Stimulated activated naive CD4-positive, alpha-beta T cell (primary cell): ENCODE results near the gene SCAF11.

ENCODE experiments used
- DNase-seq, 6 experiments: peaks; one replicate each; lab custom pipeline; 2025; lab: John Stamatoyannopoulos, UW

SCAF11 gene

GRCh38 chr12:45978108-45978507 is 12.3 kb downstream of the SCAF11 start:
- DNase-seq, result no peak

GRCh38 chr12:45977620-45978019 is 12.8 kb downstream of the SCAF11 start:
- DNase-seq, result no peak

DNA sequence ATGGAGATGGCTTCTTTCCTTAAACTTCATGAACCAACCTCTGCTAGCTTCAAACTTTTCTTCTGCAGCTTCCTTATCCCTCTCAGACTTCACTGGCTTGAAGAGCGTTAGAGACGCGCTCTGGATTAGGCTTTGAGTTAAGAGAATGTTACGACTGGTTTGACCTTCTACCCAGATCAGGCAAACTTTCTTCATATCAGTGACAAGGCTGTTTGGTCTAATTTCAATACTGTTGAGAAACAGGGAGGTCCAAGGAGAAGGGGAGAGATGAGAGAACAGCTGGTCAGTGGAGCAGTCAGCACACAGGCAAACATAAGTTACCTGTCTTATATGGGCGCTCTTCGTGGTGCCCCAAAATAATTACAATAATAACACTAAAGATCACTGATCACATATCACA is 14.9 kb downstream of the SCAF11 start:
- no peak for DNase-seq

DNA sequence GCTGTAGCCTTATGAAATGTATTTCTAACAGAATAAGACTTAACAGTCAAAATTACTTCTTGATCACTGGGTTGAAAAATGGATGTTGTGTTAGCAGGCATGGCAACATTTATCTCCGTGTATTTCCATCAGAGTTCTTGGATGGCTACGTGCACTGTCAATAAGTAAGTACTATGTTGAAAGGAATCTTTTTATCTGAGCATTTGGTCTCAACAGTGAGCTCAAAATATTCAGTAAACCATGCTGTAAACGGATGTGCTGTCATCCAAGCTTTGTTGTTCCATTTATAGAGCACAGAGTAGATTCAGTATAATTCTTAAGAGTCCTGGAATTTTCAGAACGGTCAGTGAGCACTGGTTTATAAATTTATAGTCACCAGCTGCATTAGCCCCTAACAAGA is 15.5 kb downstream of the SCAF11 start:
- no peak for DNase-seq

GRCh38 chr12:45974171-45974719 is 16.1 kb downstream of the SCAF11 start:
- DNase-seq, result no peak

DNA sequence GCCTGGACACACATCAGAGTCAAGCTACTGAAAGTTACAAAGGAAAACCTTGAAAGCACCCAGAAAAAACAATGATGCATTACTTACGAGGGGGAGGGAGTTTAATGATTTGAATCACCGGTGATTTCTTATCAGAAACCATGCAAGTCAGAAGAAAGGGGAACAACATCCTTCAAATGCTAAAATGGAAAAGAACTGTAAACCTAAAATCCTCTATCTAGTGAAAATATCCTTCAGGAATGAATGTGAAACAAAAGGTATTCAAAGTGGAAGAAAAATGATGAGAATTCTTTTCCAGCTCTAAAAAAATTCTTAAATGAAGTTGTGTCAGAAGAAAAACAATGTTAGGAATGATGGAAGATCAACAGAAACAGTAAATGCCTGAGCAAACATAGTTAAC is 16.8 kb downstream of the SCAF11 start:
- DNase-seq, result no peak

- no peak for DNase-seq
Observed at GRCh38 chr12:45970391-45970790, 20.0 kb downstream of the SCAF11 start.

GRCh38 chr12:45969084-45969483 is 21.3 kb downstream of the SCAF11 start:
- DNase-seq, result no peak

DNA sequence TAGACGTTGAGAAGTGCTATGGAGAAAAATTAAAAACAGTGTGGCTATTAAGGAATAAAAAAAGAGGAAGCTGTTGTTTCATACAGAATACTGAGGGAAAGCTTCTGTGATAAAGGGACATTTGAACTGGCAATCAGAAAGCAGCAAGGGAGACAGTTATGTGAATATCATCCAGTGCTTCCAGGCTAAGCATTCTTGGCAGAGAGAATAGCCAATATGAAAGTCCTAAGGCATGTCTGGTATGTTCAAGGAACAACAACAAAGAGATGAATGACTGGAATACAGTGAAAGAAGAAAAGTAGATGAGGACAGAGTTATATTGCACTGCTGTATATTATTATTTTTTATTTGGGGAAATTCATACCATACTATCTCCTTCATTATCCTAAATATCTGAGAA is 23.9 kb downstream of the SCAF11 start:
- DNase-seq, result no peak

- no peak for DNase-seq
Observed at GRCh38 chr12:45962553-45963325, 27.6 kb downstream of the SCAF11 start.

GRCh38 chr12:45959728-45960127 is 30.6 kb downstream of the SCAF11 start:
- no peak for DNase-seq

DNA sequence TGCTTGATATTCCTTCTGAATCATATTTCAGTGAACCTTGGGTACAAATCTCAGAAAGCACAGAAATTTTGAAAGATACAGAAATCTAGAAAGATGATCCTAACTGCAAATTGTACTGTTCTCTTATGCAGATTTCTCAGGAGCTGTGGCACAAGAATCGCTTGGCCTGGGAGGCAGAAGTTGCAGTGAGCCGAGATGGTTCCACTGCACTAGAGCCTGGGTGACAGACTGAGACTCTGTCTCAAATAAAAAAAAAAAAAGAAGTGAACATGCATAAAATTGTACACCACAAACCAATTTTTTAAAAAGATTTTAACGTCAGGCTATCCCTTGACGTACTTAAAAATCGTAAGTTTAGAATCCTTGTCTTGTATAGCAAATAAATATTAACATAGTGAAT is 31.3 kb downstream of the SCAF11 start:
- no peak for DNase-seq

DNA sequence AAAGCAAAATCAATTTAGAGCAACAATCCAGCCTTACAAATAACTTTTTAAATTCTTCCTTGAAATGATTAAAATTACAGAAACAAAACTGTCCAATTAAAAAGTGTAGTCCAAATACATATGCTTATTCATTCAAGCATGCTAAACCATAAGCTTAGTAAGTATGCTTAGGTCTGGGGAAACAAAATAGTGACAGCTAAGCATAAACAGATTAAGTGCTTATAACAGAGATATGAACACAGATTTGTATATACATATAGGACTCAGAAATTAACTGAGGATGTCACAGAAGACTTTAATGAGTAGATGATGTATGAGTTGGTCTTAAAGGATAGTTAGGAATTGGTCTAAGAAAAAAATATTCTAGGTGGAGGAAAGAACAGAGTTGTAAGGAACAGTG is 41.8 kb downstream of the SCAF11 start:
- DNase-seq, result no peak

- DNase-seq, result no peak
Observed at GRCh38 chr12:45946435-45946834, 43.9 kb downstream of the SCAF11 start.

DNA sequence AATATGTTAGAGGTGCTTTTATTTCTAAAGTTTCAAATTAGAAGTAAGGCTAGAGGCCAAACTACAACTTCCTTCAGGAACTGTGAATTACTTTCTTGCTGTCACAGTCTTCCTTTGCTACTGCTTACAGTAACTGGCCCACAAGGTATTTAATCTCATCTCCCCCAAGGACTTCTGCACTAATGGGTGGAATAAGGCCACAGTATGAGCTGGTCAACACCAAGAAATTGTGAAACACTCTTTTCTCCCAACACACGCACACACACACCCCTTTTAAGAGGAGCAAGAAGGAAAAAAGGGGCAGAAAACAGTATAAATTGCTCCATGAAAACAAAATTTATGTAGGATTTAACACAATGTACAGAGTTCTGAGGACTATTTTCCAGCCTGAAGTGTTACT is 45.6 kb downstream of the SCAF11 start:
- no peak for DNase-seq

DNA sequence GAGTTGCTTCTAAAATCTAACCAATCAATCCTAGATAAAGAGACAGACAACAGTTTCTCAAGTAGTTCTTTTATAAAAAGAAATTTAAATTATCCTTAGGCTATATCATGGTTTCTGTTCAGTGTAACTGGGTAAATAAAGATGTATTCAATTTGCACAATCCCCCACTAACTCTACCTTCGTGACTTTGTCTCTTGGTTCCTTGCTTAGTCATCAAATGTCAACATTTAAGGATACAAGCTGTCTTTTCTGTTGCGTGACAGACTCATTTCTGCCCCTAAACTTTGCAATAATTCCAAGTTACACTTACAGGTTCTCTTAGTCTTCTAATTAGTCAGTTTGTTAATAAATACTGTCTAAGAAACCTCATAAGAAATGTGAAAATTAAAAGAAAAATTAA is 50.6 kb downstream of the SCAF11 start:
- no peak for DNase-seq

DNA sequence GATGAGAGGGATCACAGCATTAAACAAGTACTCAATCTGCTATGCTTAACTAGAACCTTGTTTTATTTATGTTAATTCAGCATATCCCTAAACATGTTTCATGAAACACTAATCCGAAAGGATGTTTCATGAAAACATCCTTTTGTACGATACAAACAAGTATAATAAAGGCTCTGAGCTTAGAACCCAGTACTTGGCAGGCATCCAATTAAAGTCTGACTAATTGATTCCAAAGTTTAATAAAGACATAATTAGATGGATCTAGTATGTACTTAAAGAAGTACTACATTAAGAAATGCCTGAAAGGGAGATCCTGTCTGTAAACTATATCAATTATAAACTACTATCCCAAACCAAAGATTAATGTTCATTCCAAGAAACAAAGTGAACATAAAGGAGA is 51.8 kb downstream of the SCAF11 start:
- no peak for DNase-seq

- no peak for DNase-seq
Observed at GRCh38 chr12:45934956-45935355, 55.4 kb downstream of the SCAF11 start.

DNA sequence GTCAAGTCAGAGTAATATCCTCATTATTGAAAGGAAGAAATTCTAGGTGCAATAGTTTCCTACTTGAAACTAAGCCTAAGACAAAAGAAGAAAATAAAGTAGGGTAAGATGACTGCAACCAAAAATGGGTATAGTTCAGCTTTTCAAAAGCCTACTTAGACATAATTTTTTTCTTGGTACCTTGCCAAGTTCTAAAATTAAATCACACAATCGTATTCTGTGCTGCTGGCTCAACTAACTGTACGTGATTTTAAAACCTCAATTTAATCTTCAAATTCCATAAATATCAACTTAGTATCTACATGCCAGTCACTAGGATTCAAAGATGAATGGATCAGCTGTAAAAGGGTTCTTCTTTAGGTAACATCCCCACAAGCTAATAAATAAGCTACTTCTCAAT is 56.9 kb downstream of the SCAF11 start:
- no peak for DNase-seq

DNA sequence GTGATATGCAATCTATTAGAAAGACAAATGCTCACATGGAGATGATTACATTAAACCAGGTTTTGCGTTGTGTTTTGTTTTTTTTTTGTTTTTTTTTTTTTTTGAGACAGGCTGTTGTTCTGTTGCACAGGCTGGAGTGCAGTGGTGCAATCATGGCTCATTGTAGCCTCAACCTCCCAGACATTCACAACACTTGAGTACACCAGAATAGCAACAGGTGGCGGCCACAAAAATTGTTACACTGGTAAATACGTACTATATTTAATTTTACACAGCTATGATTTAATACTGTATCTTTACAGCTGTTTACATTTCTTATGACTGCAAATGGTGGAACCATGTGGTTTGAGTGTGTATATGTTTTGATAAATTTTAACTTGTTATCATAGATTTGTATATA is 60.0 kb downstream of the SCAF11 start:
- DNase-seq, result no peak

- no peak for DNase-seq
Observed at GRCh38 chr12:45928309-45928708, 62.1 kb downstream of the SCAF11 start.

DNA sequence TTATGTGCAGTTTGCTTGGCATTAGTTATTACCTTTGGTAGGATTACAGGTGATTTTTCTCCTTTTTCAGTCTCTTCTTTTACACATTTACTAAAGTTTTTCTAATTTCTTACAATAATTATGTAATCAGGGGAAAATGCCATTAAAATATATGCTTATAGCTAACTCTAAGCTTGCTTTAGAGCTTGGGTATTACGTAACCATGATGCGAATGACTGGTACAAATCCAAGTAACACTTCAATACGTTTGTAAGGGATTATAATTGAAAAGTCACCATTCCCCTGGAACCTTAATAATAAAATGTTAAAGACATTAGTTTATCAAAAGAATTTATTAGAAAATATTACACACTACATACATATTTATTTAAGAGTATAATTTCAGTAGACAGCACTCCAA is 71.6 kb downstream of the SCAF11 start:
- DNase-seq, result no peak

- DNase-seq, result no peak
Observed at GRCh38 chr12:45915405-45915804, 75.0 kb downstream of the SCAF11 start.

- no peak for DNase-seq
Observed at GRCh38 chr12:45914090-45914489, 76.3 kb downstream of the SCAF11 start.
